Epithelial cell of prostate (primary cell): ENCODE data around the gene HMCN2.
"Not testable (repeated sequence)": the region's sequence is repeated elsewhere in the genome, so short reads cannot be mapped to it uniquely, and the experiment has no call there.

Experiments used
- DNase-seq: peaks from one replicate; pipeline ENCODE4 v3.0.0-alpha.2; 2011; ENCODE audit warnings: low read depth, low spot score
- H3K27ac ChIP-seq: fragments of 450-650 bp; 2 replicates; pipeline ENCODE4 v1.5.1; 2017; ENCODE audit warnings: mild to moderate bottlenecking

The HMCN2 gene

GRCh38 chr9:130382096-130382495 is 116.5 kb downstream of the HMCN2 start:
- no peak overlapping the region for H3K27ac ChIP-seq
- no peak for DNase-seq

GRCh38 chr9:130382636-130383349 is 117.2 kb downstream of the HMCN2 start:
- no peak for DNase-seq
- H3K27ac ChIP-seq: no peak overlapping the region

GRCh38 chr9:130383350-130383715 is 117.8 kb downstream of the HMCN2 start:
- H3K27ac ChIP-seq: no peak overlapping the region
- DNase-seq: no peak

- H3K27ac ChIP-seq: no peak overlapping the region
- DNase-seq: no peak
These were observed 118.6 kb downstream of the HMCN2 start for GRCh38 chr9:130383979-130384676.

- DNase-seq: no peak
- no peak overlapping the region for H3K27ac ChIP-seq
These were observed 119.7 kb downstream of the HMCN2 start for GRCh38 chr9:130385257-130385656.

GRCh38 chr9:130387398-130387797 is 121.8 kb downstream of the HMCN2 start:
- no peak for DNase-seq
- H3K27ac ChIP-seq: no peak overlapping the region

GRCh38 chr9:130387905-130388304 is 122.3 kb downstream of the HMCN2 start:
- H3K27ac ChIP-seq: no peak overlapping the region
- no peak for DNase-seq

- DNase-seq: no peak
- no peak overlapping the region for H3K27ac ChIP-seq
These were observed 124.8 kb downstream of the HMCN2 start for GRCh38 chr9:130390390-130390789.

- no peak for DNase-seq
- H3K27ac ChIP-seq: no peak overlapping the region
These were observed 125.4 kb downstream of the HMCN2 start for GRCh38 chr9:130390986-130391385.

GRCh38 chr9:130391866-130392265 is 126.3 kb downstream of the HMCN2 start:
- H3K27ac ChIP-seq: no peak overlapping the region
- no peak for DNase-seq

GRCh38 chr9:130393681-130394071 is 128.1 kb downstream of the HMCN2 start:
- no peak for DNase-seq
- H3K27ac ChIP-seq: no peak overlapping the region

GRCh38 chr9:130394320-130394719 is 128.8 kb downstream of the HMCN2 start:
- no peak for DNase-seq
- H3K27ac ChIP-seq: no peak overlapping the region

GRCh38 chr9:130394814-130395470 is 129.4 kb downstream of the HMCN2 start:
- no peak for DNase-seq
- H3K27ac ChIP-seq: no peak overlapping the region

GRCh38 chr9:130395810-130396435 is 130.4 kb downstream of the HMCN2 start:
- DNase-seq: no peak
- no peak overlapping the region for H3K27ac ChIP-seq

- no peak overlapping the region for H3K27ac ChIP-seq
- no peak for DNase-seq
These were observed 131.0 kb downstream of the HMCN2 start for GRCh38 chr9:130396581-130396980.

GRCh38 chr9:130398487-130399240 is 133.1 kb downstream of the HMCN2 start:
- H3K27ac ChIP-seq: no peak overlapping the region
- DNase-seq: no peak

GRCh38 chr9:130399768-130400167 is 134.2 kb downstream of the HMCN2 start:
- no peak overlapping the region for H3K27ac ChIP-seq
- no peak for DNase-seq

- no peak overlapping the region for H3K27ac ChIP-seq
- no peak for DNase-seq
These were observed 135.3 kb downstream of the HMCN2 start for GRCh38 chr9:130400870-130401269.

GRCh38 chr9:130401742-130402141 is 136.2 kb downstream of the HMCN2 start:
- DNase-seq, H3K27ac ChIP-seq: not testable (repeated sequence)

GRCh38 chr9:130402243-130402642 is 136.7 kb downstream of the HMCN2 start:
- no peak for DNase-seq
- no peak overlapping the region for H3K27ac ChIP-seq
